GM12892 (cell line): ENCODE measurements around the gene EARS2.

Source experiments
- POLR2AphosphoS5 ChIP-seq: IDR thresholded peaks from 2 replicates; pipeline ENCODE4 v1.6.1; 2011; ENCODE audit warnings: low read depth, low read length, control low read depth
- TAF1 ChIP-seq: IDR thresholded peaks from 2 replicates; pipeline ENCODE4 v1.6.1; 2011; ENCODE audit warnings: low read depth, mild to moderate bottlenecking, control low read depth, low read length, borderline replicate concordance

DNA sequence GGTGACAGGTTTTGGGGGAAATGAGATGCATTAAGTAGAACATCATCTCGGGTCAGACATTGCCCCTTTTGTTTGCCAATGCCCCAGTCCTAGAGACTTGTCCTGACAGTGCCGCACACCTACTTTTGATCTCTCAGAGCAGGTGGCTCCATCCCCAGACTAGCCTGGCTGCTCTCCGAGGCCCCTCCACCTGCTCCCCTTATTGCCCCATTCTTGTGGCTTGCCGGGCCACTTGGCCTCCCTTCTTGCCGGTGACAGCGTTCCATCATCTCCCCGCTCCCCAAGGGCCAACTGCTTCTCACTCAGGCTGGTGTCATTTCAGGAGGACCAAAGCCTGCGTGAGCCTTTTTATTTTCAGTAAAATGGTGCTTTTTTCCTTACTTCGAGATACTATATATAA lies 15.2 kb upstream of the EARS2 start:
- TF ChIP-seq TAF1 (no peak), POLR2AphosphoS5 (no peak)
